ENCODE measurements around the gene SNRPD1.
A peak's percentile ranks its signal among the peaks of the same experiment; 100 is the strongest.

DNA sequence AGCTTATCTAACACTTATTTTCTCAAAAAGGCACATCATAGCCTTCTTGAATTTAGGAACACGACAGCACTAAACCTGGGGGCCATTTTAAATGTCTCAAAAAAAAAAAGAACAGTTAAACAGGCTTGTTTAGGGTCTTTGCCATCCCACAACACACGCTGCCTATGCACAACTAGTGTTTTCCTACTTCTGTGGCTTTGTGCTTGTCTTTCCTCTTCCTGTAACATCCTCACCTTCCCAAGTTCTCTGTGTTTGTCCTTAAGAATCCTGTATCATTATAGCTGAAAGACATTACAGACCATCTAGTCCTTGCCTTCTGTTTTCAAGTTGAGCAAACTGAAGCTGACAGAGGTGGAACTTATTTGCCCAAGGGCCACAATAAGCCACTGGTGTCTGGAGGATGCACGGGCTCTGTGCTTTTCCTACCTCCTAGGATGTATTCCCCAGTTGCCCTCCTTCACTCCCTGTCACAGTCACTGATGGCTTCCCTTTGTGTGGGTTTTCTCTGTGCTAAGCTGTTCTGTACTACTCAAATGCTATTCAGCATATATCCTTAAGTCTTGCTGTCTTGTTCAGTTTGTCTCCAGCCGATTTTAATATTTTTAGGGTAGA lies 22.6 kb downstream of the SNRPD1 start:
- TF ChIP-seq POLR2AphosphoS5 (IDR thresholded peaks at IDR 0.05; ENCODE audit: low read depth, low read length) (0 out of 2 replicates have a peak, but pooled peaks have one; percentile 40), REST (IDR thresholded peaks at IDR 0.05; ENCODE audit: insufficient read depth in 1 of 2, low read depth in 2 of 2, low read length in 2 of 2) (no peak), SIN3A (IDR thresholded peaks at IDR 0.05; ENCODE audit: borderline replicate concordance, insufficient read depth, low read length) (no peak)

All from PFSK-1 (cell line).